Stimulated activated CD8-positive, alpha-beta memory T cell treated with anti-CD3 and anti-CD28 coated beads, Interleukin-12 subunit alpha, Interleukin-12 subunit beta, amount 100 ng/mL, for 4 hours (primary cell): Measurements from ENCODE around the gene PKDCC.

Experiments used
- DNase-seq: peaks from one replicate; pipeline ENCODE4 v3.0.0-alpha.2; 2020; ENCODE audit warnings: low read depth

PKDCC gene, protein sequence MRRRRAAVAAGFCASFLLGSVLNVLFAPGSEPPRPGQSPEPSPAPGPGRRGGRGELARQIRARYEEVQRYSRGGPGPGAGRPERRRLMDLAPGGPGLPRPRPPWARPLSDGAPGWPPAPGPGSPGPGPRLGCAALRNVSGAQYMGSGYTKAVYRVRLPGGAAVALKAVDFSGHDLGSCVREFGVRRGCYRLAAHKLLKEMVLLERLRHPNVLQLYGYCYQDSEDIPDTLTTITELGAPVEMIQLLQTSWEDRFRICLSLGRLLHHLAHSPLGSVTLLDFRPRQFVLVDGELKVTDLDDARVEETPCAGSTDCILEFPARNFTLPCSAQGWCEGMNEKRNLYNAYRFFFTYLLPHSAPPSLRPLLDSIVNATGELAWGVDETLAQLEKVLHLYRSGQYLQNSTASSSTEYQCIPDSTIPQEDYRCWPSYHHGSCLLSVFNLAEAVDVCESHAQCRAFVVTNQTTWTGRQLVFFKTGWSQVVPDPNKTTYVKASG

GRCh38 chr2:42047488-42048298, at the start of gene PKDCC:
PKDCC (plus strand) TSS chr2:42048021; CDS start chr2:42048200, 179 bp downstream.
- peak; percentile 8 for DNase-seq

DNA sequence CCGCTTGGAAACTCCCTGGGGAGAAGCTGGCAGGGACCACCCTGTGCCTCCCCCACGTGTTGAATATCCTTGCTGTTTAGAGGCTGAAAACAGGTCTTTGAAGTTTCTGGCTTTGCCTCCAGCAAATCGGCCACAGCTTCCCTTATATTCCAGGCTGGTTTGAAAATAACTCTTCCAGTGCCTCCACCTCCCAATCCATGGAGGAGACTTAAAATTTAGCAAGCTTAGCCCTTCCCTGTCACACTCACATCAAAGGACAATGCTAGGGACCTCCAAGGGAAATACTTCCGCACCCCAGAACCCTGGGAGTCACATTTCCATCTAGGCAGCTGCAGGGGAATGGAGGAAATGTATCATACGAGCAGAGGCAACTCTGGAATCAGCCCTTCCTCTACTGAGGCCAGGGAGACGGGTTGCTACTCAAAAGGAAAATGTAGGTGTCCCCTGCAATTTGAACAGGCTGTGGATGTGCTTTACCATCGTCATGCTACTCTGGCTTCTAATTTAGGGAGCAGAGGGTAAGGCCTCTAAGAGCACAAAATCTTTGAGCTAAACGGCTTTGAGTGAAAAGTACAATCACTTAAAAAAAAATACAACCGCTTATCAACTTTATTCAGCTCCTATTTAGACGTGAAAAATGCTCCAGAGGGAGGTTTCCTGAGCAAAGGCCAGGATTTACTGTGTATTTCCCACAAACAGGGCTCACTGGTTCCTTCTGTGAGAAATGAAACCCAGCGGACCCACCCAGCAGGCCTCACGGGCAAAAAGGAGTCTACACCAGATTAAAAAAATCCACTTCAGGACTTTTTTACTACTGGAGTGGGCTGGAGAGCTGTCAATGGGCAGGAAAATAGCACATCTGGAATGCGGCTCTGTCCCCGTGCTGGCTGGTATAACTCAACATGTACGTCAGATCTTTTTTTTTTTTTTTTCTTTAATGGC, 49.4 kb upstream of the PKDCC start:
- no peak for DNase-seq

GRCh38 chr2:41999128-41999480, 48.7 kb upstream of the PKDCC start:
- DNase-seq: no peak

DNA sequence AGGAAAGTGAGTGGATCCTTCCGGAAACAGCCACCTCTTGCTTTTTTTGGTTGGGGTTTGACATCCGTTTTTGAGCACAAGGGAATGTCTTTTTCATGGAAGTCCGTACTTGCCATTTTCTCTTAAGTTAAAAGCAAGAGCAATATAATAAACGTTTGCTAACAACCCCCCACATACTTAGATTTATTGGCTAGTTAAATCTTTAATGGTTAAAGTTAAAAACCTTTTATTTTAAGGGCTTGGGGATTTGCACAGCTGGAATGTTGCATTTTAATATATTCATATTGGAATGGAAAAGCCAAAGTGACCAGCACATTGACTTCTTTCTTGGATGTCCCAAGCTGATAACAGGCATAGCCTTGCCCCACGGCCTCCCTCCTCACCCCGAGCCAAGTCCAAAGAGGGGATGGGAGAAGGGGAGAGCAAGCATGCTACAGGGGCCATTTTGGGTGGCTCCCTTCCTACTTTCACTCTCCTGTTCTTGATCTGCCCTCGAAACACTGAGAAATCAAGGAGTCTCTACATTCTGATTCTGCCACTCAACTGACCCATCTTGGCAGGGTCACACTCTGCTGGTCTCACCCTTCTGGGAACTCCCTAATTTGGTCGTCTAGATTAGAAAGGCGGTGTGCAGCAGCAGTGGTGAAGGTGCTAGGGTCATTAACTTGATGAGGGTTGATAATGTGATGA, 48.1 kb upstream of the PKDCC start:
- DNase-seq: no peak

GRCh38 chr2:42001711-42002201, 46.1 kb upstream of the PKDCC start:
- DNase-seq: no peak

GRCh38 chr2:42007551-42007950, 40.3 kb upstream of the PKDCC start:
- DNase-seq: no peak

- no peak for DNase-seq
Measured at GRCh38 chr2:42008241-42008921, 39.4 kb upstream of the PKDCC start.

- DNase-seq: no peak
Measured at GRCh38 chr2:42009657-42010580, 37.9 kb upstream of the PKDCC start.

DNA sequence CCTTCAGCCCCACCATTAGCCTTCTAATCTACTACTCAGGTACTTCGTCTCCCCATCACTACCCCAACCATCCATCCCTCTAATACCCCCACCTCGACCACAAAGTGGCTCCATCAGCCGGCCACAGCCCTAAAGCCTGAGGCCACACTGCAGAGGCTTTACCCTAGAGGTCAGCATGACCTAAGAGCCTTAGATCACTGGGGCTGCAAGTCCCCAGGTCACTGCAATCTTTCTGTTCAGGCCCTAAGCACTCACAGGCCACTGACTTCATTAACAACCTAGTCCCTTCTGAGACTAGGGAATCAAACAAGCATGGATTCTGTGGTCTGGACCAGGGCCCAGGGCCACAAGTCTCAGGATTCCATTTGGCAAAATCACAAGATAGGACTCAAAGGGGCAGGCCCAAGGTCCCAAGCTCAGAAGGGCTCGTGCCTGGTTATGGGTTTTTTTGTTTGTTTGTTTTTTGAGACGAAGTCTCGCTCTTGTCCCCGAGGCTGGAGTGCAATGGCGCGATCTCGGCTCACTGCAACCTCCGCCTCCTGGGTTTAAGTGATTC, 37.0 kb upstream of the PKDCC start:
- DNase-seq: no peak

GRCh38 chr2:42012137-42012536, 35.7 kb upstream of the PKDCC start:
- no peak for DNase-seq

DNA sequence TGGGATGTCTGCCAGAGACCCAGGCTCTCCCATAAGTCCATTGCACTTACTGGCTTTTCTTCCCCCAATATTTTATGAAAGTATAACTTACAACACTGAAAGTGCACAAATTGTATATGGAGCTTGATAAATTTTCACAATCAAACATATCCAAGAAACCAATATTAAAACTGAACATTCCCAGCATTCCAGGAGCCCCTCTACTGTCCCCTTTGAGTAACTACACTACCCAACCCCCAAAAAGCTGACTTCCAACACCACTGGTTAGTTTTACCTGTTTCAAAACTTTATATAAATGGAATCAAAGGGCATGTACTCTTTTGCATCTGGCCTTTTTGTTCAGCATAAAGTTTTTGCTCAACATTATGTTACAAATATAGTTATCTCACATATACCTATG, 35.2 kb upstream of the PKDCC start:
- DNase-seq: no peak

DNA sequence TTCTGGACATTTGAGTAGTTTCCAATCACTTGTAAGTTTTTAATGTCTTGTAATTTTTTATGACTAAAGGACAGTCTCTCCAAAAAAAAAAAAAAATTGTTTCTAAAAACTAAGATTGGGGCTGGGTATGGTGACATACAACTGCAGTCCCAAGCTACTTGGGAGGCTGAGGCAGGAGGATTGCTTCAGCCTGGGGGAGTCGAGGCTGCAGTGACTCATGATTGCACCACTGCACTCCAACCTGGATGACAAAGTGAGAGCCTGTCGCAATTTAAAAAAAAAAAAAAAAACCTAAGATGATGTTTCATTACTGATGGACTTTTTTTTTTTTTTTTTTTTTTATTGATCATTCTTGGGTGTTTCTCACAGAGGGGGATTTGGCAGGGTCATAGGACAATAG, 34.4 kb upstream of the PKDCC start:
- no peak for DNase-seq

GRCh38 chr2:42021464-42021863, 26.4 kb upstream of the PKDCC start:
- DNase-seq: no peak

GRCh38 chr2:42025151-42025582, 22.7 kb upstream of the PKDCC start:
- DNase-seq: no peak

- DNase-seq: no peak
Measured at GRCh38 chr2:42026272-42026671, 21.5 kb upstream of the PKDCC start.

DNA sequence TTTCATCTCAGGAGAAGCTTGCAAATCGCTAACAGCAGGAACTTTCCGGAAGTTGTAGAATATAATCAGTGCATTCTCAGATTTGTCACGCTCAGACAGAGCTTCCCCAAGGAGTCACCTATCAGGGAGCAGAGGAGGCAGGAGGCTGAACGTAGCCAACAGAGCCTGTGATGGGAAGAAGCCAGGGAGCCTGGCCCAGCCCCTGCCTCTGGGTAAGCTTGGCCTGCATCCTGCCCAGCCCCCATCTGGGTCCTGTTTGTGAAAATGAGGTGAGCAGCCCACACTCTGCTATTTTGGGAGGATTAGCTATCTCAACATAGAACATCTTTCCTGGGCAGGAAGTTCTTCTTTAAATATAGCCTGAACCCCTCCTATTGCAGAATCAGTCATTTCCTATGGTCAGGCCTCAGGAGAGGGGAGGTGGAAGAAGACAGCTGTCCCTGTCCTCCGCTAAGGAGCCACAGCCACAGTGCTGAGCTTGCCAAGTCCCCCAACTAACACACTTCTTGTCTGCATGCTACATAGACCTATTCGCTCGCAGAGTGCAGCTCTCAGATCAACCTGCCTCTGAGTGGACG, 19.2 kb upstream of the PKDCC start:
- DNase-seq: no peak

DNA sequence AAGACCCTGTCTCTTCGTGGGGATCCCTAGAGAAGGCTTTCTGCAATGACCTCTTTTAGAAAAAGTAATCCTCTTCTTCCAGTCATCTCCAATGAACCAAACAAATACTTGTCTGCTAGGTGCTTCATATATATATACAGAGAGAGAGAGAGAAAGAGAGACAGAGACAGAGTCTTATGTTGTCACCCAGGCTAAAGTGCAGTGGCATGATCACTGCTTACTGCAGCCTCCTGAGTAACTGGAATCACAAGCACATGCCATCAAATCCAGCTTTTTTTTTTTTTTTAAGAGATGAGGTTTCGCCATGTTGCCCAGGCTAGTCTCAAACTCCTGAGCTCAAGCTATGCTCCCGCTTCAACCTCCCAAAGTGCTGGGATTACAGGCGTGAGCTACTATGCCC, 18.6 kb upstream of the PKDCC start:
- DNase-seq: no peak

GRCh38 chr2:42029639-42030199, 18.1 kb upstream of the PKDCC start:
- DNase-seq: no peak
